HEK293 (cell line): ENCODE data around the gene ZFYVE28.

Experiments used
- CTCF ChIA-PET: fragments of 350-600 bp; formaldehyde crosslinking; extraction: SDS; loops from one replicate; lab custom pipeline; 2021; ENCODE audit warnings: antibody characterized with exemption; lab: Yijun Ruan, JAX
- POLR2A ChIA-PET: fragments of 300-600 bp; formaldehyde crosslinking; extraction: SDS; loops from one replicate; lab custom pipeline; 2020; ENCODE audit warnings: antibody characterized with exemption, inconsistent platforms; lab: Yijun Ruan, JAX
- H3K27ac ChIP-seq: fragments of 200-500 bp; sonication (Bioruptor generic); 2 replicates; pipeline ENCODE4 v1.5.1; 2014; ENCODE audit warnings: low read depth, low read length, control low read depth, inconsistent platforms; ENCODE audit errors: extremely low read depth
- H3K36me3 ChIP-seq, 2 experiments: fragments of 200-500 bp in 1 of 2; sonication (Bioruptor generic) in 1 of 2; 1 replicate in 1 of 2; 2 replicates in 1 of 2; pipeline ENCODE4 v1.5.1; 2014 to 2017; ENCODE audit warnings: inconsistent platforms in 2 of 2, low read length in 2 of 2; ENCODE audit not compliant: control insufficient read depth in 2 of 2, insufficient read depth in 1 of 2
- H3K4me1 ChIP-seq: fragments of 200-500 bp; sonication (Bioruptor generic); 2 replicates; pipeline ENCODE4 v1.5.1; 2014; ENCODE audit warnings: mild to moderate bottlenecking, low read length, inconsistent platforms; ENCODE audit not compliant: control insufficient read depth, insufficient read depth
- H3K4me3 ChIP-seq: 2 replicates; pipeline ENCODE4 v1.5.1; 2011; ENCODE audit warnings: low read depth, mild to moderate bottlenecking, control low read depth, low read length, moderate library complexity
- H3K9me3 ChIP-seq: fragments of 200-500 bp; sonication (Bioruptor generic); 2 replicates; pipeline ENCODE4 v1.5.1; 2014; ENCODE audit warnings: low read depth, low read length, inconsistent platforms; ENCODE audit not compliant: control insufficient read depth, insufficient read depth
- BCL11B ChIP-seq: fragments of 450-650 bp; formaldehyde crosslinking; IDR thresholded peaks from 2 replicates; pipeline ENCODE4 v1.5.1; 2016; ENCODE audit warnings: low read depth, missing biosample characterization, missing genetic modification characterization
- GLI2 ChIP-seq: fragments of 450-650 bp; formaldehyde crosslinking; IDR thresholded peaks from 2 replicates; pipeline ENCODE4; 2017; ENCODE audit warnings: missing biosample characterization, missing genetic modification characterization, low read depth, borderline replicate concordance
- HOXC10 ChIP-seq: sonication (generic); formaldehyde crosslinking; IDR thresholded peaks from 2 replicates; pipeline ENCODE4 v1.8.1; 2023; ENCODE audit warnings: mild to moderate bottlenecking, missing genetic modification reagents
- PRDM1 ChIP-seq: fragments of 450-650 bp; formaldehyde crosslinking; IDR thresholded peaks from 2 replicates; pipeline ENCODE4; 2016; ENCODE audit warnings: missing biosample characterization, missing genetic modification characterization
- SP7 ChIP-seq: fragments of 450-650 bp; formaldehyde crosslinking; IDR thresholded peaks from 2 replicates; pipeline ENCODE4 v1.5.1; 2016; ENCODE audit warnings: missing biosample characterization, missing genetic modification characterization
- TRIM28 ChIP-seq: IDR thresholded peaks from 2 replicates; pipeline ENCODE4 v1.6.1; 2011; ENCODE audit warnings: low read length, control low read depth, borderline replicate concordance
- WT1 ChIP-seq: fragments of 450-650 bp; formaldehyde crosslinking; IDR thresholded peaks from 2 replicates; pipeline ENCODE4 v1.5.1; 2016; ENCODE audit warnings: missing biosample characterization, missing genetic modification characterization
- ZBTB7A ChIP-seq: fragments of 450-650 bp; formaldehyde crosslinking; IDR thresholded peaks from 2 replicates; pipeline ENCODE4 v1.5.1; 2016; ENCODE audit warnings: low read depth, missing biosample characterization, missing genetic modification characterization
- ZFHX2 ChIP-seq: fragments of 450-650 bp; formaldehyde crosslinking; conservative IDR thresholded peaks from 2 replicates; pipeline ENCODE4 v1.5.1; 2016; ENCODE audit warnings: missing biosample characterization, missing genetic modification characterization
- ZFP3 ChIP-seq: fragments of 450-650 bp; formaldehyde crosslinking; IDR thresholded peaks from 2 replicates; pipeline ENCODE4 v1.5.1; 2016; ENCODE audit warnings: low read depth, missing biosample characterization, missing genetic modification characterization
- ZNF121 ChIP-seq: fragments of 450-650 bp; formaldehyde crosslinking; IDR thresholded peaks from 2 replicates; pipeline ENCODE4 v1.5.1; 2016; ENCODE audit warnings: missing biosample characterization, missing genetic modification characterization
- ZNF133 ChIP-seq: fragments of 450-650 bp; formaldehyde crosslinking; IDR thresholded peaks from 2 replicates; pipeline ENCODE4 v1.5.1; 2016; ENCODE audit warnings: missing biosample characterization, missing genetic modification characterization
- ZNF146 ChIP-seq: fragments of 450-650 bp; formaldehyde crosslinking; IDR thresholded peaks from 2 replicates; pipeline ENCODE4 v1.5.1; 2016; ENCODE audit warnings: missing biosample characterization, missing genetic modification characterization
- ZNF174 ChIP-seq: fragments of 450-650 bp; formaldehyde crosslinking; IDR thresholded peaks from 2 replicates; pipeline ENCODE4 v1.5.0; 2017; ENCODE audit warnings: missing biosample characterization, mild to moderate bottlenecking, missing genetic modification characterization
- ZNF202 ChIP-seq: fragments of 450-650 bp; formaldehyde crosslinking; IDR thresholded peaks from 2 replicates; pipeline ENCODE4 v1.5.1; 2016; ENCODE audit warnings: missing biosample characterization, missing genetic modification characterization, borderline replicate concordance
- ZNF266 ChIP-seq: fragments of 450-650 bp; formaldehyde crosslinking; IDR thresholded peaks from 2 replicates; pipeline ENCODE4 v1.5.1; 2016; ENCODE audit warnings: missing biosample characterization, missing genetic modification characterization, low read depth
- ZNF37A ChIP-seq: fragments of 450-650 bp; IDR thresholded peaks from 2 replicates; pipeline ENCODE4 v1.5.1; 2018; ENCODE audit warnings: missing biosample characterization, missing genetic modification characterization
- ZNF510 ChIP-seq: fragments of 450-650 bp; formaldehyde crosslinking; IDR thresholded peaks from 2 replicates; pipeline ENCODE4 v1.5.1; 2018; ENCODE audit warnings: mild to moderate bottlenecking, missing genetic modification characterization, missing biosample characterization; ENCODE audit not compliant: insufficient replicate concordance
- ZNF585B ChIP-seq: fragments of 450-650 bp; formaldehyde crosslinking; IDR thresholded peaks from 2 replicates; pipeline ENCODE4 v1.5.1; 2016; ENCODE audit warnings: missing biosample characterization, missing genetic modification characterization
- ZNF664 ChIP-seq: fragments of 450-650 bp; formaldehyde crosslinking; IDR thresholded peaks from 2 replicates; pipeline ENCODE4 v1.5.1; 2016; ENCODE audit warnings: missing biosample characterization, missing genetic modification characterization
- ZNF747 ChIP-seq: fragments of 450-650 bp; formaldehyde crosslinking; IDR thresholded peaks from 2 replicates; pipeline ENCODE4 v1.5.1; 2016; ENCODE audit warnings: missing biosample characterization, missing genetic modification characterization
- ZNF777 ChIP-seq: fragments of 450-650 bp; formaldehyde crosslinking; IDR thresholded peaks from 2 replicates; pipeline ENCODE4 v1.5.1; 2017; ENCODE audit warnings: missing biosample characterization, missing genetic modification characterization, borderline replicate concordance
- ZNF785 ChIP-seq: fragments of 450-650 bp; formaldehyde crosslinking; IDR thresholded peaks from 2 replicates; pipeline ENCODE4 v1.5.1; 2016; ENCODE audit warnings: missing biosample characterization, missing genetic modification characterization
- ZNF792 ChIP-seq: fragments of 450-650 bp; formaldehyde crosslinking; IDR thresholded peaks from 2 replicates; pipeline ENCODE4 v1.5.1; 2016; ENCODE audit warnings: missing biosample characterization, missing genetic modification characterization
- ZSCAN23 ChIP-seq: fragments of 450-650 bp; formaldehyde crosslinking; IDR thresholded peaks from 2 replicates; pipeline ENCODE4 v1.5.1; 2016; ENCODE audit warnings: missing biosample characterization, missing genetic modification characterization
- ZSCAN30 ChIP-seq: fragments of 450-650 bp; IDR thresholded peaks from 2 replicates; pipeline ENCODE4 v1.5.1; 2018; ENCODE audit warnings: missing biosample characterization, mild to moderate bottlenecking, missing genetic modification characterization, moderate library complexity
- TF ChIP-seq, protein P1 (sequence below): fragments of 450-650 bp; formaldehyde crosslinking; IDR thresholded peaks from 2 replicates; pipeline ENCODE4 v1.5.1; 2016; ENCODE audit warnings: missing biosample characterization, missing genetic modification characterization, borderline replicate concordance
- TF ChIP-seq, protein P2 (sequence below): fragments of 450-650 bp; IDR thresholded peaks from 2 replicates; pipeline ENCODE4 v1.5.1; 2018; ENCODE audit warnings: missing biosample characterization, missing genetic modification characterization

Gene ZFYVE28

DNA sequence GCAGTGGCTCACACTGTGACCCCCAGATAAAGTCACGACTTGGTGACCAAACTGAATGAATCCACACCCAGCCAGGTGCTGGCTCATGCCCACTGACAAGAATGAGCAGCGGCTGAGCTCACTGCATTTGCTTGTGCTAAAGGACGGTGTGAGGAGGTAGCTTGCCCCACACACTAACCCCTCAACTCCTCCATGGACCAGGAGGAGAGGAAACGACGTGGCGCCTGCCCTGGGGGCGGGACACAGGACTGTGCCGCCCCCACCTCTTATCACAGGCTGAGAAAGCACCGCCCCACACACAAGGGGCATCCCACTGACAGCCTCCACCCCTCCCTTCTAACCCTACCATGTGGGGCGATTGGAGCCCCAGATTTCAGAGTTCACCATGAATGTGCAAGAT lies 43.0 kb downstream of the ZFYVE28 start:
- H3K4me3 ChIP-seq, result no peak overlapping the region
- ChIA-PET POLR2A (no interaction called here), CTCF (no interaction called here)
- TF ChIP-seq PRDM1 (tag by site-specific recombination), result no peak
- TF ChIP-seq ZNF37A (tag by site-specific recombination), result no peak
- no peak for TF ChIP-seq ZNF266 (tag by site-specific recombination)
- no peak for TF ChIP-seq ZBTB7A
- TF ChIP-seq HOXC10 (CRISPR knock-in tag), result no peak
- TF ChIP-seq ZFHX2 (tag by site-specific recombination), result 0 out of 2 replicates have a peak, but pooled peaks have one; percentile 16
- no peak for TF ChIP-seq ZNF785 (tag by site-specific recombination)
- no peaks in the 10 kb centered on the region for H3K9me3 ChIP-seq
- H3K27ac ChIP-seq, result no peak overlapping the region
- no peaks in the 10 kb centered on the region for H3K4me1 ChIP-seq
- H3K36me3 ChIP-seq, result no peaks in the 10 kb centered on the region

- CTCF ChIA-PET, result interaction anchor here (0.8 kb wide), 1 partner anchor 8 kb away, joined by 3 read pairs; no protein-coding TSS in a partner anchor
- H3K36me3 ChIP-seq, result no peaks in the 10 kb centered on the region
- H3K9me3 ChIP-seq, result no peaks in the 10 kb centered on the region
- H3K4me1 ChIP-seq, result no peaks in the 10 kb centered on the region
- TF ChIP-seq TRIM28 (no peak; the same call in 1 of the 2 replicates), PRDM1 (tag by site-specific recombination) (no peak), ZSCAN30 (no peak), ZNF202 (tag by site-specific recombination) (no peak), WT1 (tag by site-specific recombination) (no peak), ZNF146 (tag by site-specific recombination) (no peak), ZNF777 (tag by site-specific recombination) (no peak), ZNF664 (tag by site-specific recombination) (no peak), ZNF174 (tag by site-specific recombination) (no peak), BCL11B (tag by site-specific recombination) (no peak), ZNF121 (tag by site-specific recombination) (no peak), SP7 (no peak), GLI2 (tag by site-specific recombination) (no peak), ZNF792 (no peak), ZNF585B (tag by site-specific recombination) (no peak), ZSCAN23 (tag by site-specific recombination) (no peak), ZNF37A (tag by site-specific recombination) (no peak), ZFP3 (tag by site-specific recombination) (no peak)
- TF ChIP-seq, all 188 proteins: peak for 0
- Histone ChIP-seq H3K27ac (no peak overlapping the region), H3K4me3 (no peak overlapping the region)
- POLR2A ChIA-PET, result no interaction called here
Measured at GRCh38 chr4:2373532-2373931, 44.9 kb downstream of the ZFYVE28 start.

DNA sequence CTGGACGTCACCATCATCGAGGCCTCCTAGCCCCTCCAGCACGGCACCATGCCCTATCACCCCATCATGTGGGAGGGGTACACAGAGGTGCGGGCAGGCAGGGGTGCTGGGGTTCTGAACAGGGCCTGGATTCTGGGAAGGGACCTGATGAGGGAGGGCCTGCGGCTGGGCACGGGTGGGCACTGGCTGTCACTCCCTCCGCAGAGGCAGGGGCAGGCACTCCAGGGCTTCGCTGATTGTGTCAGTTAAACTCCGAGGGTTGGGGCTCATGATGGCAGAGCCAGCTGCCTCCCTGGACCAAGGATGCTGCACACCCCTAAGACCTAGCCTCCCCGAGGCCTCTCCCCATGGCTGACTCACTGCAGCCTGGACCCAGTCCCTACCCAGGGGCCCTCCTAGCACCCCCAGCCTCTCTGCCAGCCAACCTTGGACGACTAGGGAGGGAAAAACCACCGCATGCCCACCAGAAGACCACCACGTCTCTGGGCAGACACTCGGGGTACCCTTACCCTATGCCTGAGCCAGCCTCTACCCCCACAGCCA lies 45.9 kb downstream of the ZFYVE28 start:
- no peak overlapping the region for H3K27ac ChIP-seq
- CTCF ChIA-PET, result interaction anchor here (0.6 kb wide), 1 partner anchor 431 kb away, joined by 3 read pairs; no protein-coding TSS in a partner anchor
- no peak overlapping the region for H3K4me3 ChIP-seq
- no peaks in the 10 kb centered on the region for H3K9me3 ChIP-seq
- POLR2A ChIA-PET, result no interaction called here
- H3K36me3 ChIP-seq, result no peaks in the 10 kb centered on the region
- H3K4me1 ChIP-seq, result no peaks in the 10 kb centered on the region
- TF ChIP-seq, protein P1, sequence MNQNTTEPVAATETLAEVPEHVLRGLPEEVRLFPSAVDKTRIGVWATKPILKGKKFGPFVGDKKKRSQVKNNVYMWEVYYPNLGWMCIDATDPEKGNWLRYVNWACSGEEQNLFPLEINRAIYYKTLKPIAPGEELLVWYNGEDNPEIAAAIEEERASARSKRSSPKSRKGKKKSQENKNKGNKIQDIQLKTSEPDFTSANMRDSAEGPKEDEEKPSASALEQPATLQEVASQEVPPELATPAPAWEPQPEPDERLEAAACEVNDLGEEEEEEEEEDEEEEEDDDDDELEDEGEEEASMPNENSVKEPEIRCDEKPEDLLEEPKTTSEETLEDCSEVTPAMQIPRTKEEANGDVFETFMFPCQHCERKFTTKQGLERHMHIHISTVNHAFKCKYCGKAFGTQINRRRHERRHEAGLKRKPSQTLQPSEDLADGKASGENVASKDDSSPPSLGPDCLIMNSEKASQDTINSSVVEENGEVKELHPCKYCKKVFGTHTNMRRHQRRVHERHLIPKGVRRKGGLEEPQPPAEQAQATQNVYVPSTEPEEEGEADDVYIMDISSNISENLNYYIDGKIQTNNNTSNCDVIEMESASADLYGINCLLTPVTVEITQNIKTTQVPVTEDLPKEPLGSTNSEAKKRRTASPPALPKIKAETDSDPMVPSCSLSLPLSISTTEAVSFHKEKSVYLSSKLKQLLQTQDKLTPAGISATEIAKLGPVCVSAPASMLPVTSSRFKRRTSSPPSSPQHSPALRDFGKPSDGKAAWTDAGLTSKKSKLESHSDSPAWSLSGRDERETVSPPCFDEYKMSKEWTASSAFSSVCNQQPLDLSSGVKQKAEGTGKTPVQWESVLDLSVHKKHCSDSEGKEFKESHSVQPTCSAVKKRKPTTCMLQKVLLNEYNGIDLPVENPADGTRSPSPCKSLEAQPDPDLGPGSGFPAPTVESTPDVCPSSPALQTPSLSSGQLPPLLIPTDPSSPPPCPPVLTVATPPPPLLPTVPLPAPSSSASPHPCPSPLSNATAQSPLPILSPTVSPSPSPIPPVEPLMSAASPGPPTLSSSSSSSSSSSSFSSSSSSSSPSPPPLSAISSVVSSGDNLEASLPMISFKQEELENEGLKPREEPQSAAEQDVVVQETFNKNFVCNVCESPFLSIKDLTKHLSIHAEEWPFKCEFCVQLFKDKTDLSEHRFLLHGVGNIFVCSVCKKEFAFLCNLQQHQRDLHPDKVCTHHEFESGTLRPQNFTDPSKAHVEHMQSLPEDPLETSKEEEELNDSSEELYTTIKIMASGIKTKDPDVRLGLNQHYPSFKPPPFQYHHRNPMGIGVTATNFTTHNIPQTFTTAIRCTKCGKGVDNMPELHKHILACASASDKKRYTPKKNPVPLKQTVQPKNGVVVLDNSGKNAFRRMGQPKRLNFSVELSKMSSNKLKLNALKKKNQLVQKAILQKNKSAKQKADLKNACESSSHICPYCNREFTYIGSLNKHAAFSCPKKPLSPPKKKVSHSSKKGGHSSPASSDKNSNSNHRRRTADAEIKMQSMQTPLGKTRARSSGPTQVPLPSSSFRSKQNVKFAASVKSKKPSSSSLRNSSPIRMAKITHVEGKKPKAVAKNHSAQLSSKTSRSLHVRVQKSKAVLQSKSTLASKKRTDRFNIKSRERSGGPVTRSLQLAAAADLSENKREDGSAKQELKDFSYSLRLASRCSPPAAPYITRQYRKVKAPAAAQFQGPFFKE (tag by site-specific recombination), result no peak
- TF ChIP-seq, protein P2, sequence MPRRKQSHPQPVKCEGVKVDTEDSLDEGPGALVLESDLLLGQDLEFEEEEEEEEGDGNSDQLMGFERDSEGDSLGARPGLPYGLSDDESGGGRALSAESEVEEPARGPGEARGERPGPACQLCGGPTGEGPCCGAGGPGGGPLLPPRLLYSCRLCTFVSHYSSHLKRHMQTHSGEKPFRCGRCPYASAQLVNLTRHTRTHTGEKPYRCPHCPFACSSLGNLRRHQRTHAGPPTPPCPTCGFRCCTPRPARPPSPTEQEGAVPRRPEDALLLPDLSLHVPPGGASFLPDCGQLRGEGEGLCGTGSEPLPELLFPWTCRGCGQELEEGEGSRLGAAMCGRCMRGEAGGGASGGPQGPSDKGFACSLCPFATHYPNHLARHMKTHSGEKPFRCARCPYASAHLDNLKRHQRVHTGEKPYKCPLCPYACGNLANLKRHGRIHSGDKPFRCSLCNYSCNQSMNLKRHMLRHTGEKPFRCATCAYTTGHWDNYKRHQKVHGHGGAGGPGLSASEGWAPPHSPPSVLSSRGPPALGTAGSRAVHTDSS (tag by site-specific recombination), result no peak
- TF ChIP-seq ZNF510, result no peak
- no peak for TF ChIP-seq ZNF747
- no peak for TF ChIP-seq ZNF133
